GM18499 (cell line): Measurements from ENCODE around the gene CSTF1.

Source experiments
- ATAC-seq: cut with Tn5 transposase; IDR thresholded peaks from one replicate; pipeline ENCODE4 v1.9.1; 2021; ENCODE audit warnings: moderate number of reproducible peaks; ENCODE audit not compliant: insufficient read depth, unreplicated experiment

Gene CSTF1

GRCh38 chr20:56392132-56392880 lies at the start of gene CSTF1, which contains the start of gene AURKA:
CSTF1 (plus strand) TSS chr20:56392645; CDS start chr20:56395553, 2,908 bp downstream.
AURKA (minus strand) TSS chr20:56392215; CDS start chr20:56388197, 4,018 bp downstream.
- ATAC-seq: peak; percentile 87

GRCh38 chr20:56342783-56343182 lies 49.7 kb upstream of the CSTF1 start:
- no peak for ATAC-seq

- no peak for ATAC-seq
Measured at GRCh38 chr20:56343861-56344381, 48.5 kb upstream of the CSTF1 start.

- ATAC-seq: no peak
Measured at GRCh38 chr20:56345911-56346310, 46.5 kb upstream of the CSTF1 start.

GRCh38 chr20:56347628-56348304 lies 44.7 kb upstream of the CSTF1 start:
- no peak for ATAC-seq

- no peak for ATAC-seq
Measured at GRCh38 chr20:56348305-56348693, 44.1 kb upstream of the CSTF1 start.

GRCh38 chr20:56348746-56349145 lies 43.7 kb upstream of the CSTF1 start:
- no peak for ATAC-seq

- no peak for ATAC-seq
Measured at GRCh38 chr20:56350842-56351241, 41.6 kb upstream of the CSTF1 start.

- ATAC-seq: no peak
Measured at GRCh38 chr20:56352345-56353055, 39.9 kb upstream of the CSTF1 start.

- no peak for ATAC-seq
Measured at GRCh38 chr20:56353356-56353755, 39.1 kb upstream of the CSTF1 start.

GRCh38 chr20:56358070-56358469 lies 34.4 kb upstream of the CSTF1 start:
- no peak for ATAC-seq

GRCh38 chr20:56358600-56359211 lies 33.7 kb upstream of the CSTF1 start, which contains the start of gene FAM210B:
FAM210B (plus strand) TSS chr20:56358974; CDS start chr20:56359006, 32 bp downstream.
- no peak for ATAC-seq

GRCh38 chr20:56359212-56360132 lies 33.0 kb upstream of the CSTF1 start:
- ATAC-seq: no peak

- ATAC-seq: no peak
Measured at GRCh38 chr20:56360133-56360907, 32.1 kb upstream of the CSTF1 start.

- ATAC-seq: no peak
Measured at GRCh38 chr20:56360908-56361205, 31.6 kb upstream of the CSTF1 start.

GRCh38 chr20:56361900-56362299 lies 30.5 kb upstream of the CSTF1 start:
- no peak for ATAC-seq

GRCh38 chr20:56362833-56363413 lies 29.5 kb upstream of the CSTF1 start:
- no peak for ATAC-seq

- ATAC-seq: no peak
Measured at GRCh38 chr20:56363491-56363890, 29.0 kb upstream of the CSTF1 start.
